Smooth muscle cell (in vitro differentiated cells): Measurements from ENCODE around the gene SLC16A13. TPM values are rescaled to one million over a fixed set of nuclear protein-coding genes. Genes with fewer than 3 reads are reported as not detected.

Experiments used
- DNase-seq: peaks from one replicate; lab custom pipeline; 2025; ENCODE audit not compliant: unreplicated experiment; lab: John Stamatoyannopoulos, UW
- H2AFZ ChIP-seq: fragments of 200-600 bp; sonication (generic); 2 replicates; pipeline ENCODE4 v1.6.0; 2016; ENCODE audit warnings: antibody characterized with exemption, low read depth, mild to moderate bottlenecking
- H3F3A ChIP-seq: fragments of 200-600 bp; sonication (generic); 2 replicates; pipeline ENCODE4 v1.6.0; 2017; ENCODE audit warnings: antibody characterized with exemption, low read depth
- H3K27ac ChIP-seq: fragments of 200-600 bp; sonication (generic); 2 replicates; pipeline ENCODE4 v1.5.1; 2016; ENCODE audit warnings: low read depth, mild to moderate bottlenecking
- H3K27me3 ChIP-seq: fragments of 200-600 bp; sonication (generic); 2 replicates; pipeline ENCODE4 v1.6.1; 2016; ENCODE audit warnings: low read depth, mild to moderate bottlenecking
- H3K36me3 ChIP-seq: fragments of 200-600 bp; sonication (generic); 2 replicates; pipeline ENCODE4 v1.5.1; 2016; ENCODE audit warnings: low read depth
- H3K4me1 ChIP-seq: fragments of 200-600 bp; sonication (generic); 2 replicates; pipeline ENCODE4 v1.5.1; 2016; ENCODE audit warnings: low read depth
- H3K4me2 ChIP-seq: fragments of 200-600 bp; sonication (generic); 2 replicates; pipeline ENCODE4 v1.6.0; 2016; ENCODE audit warnings: mild to moderate bottlenecking
- H3K4me3 ChIP-seq: fragments of 200-600 bp; sonication (generic); 2 replicates; pipeline ENCODE4 v1.5.1; 2016; ENCODE audit warnings: mild to moderate bottlenecking
- H3K79me2 ChIP-seq: fragments of 200-600 bp; sonication (generic); 2 replicates; pipeline ENCODE4 v1.6.0; 2016; ENCODE audit warnings: low read depth, mild to moderate bottlenecking
- H3K9ac ChIP-seq: fragments of 200-600 bp; sonication (generic); 2 replicates; pipeline ENCODE4 v1.6.0; 2016; ENCODE audit warnings: low read depth
- H3K9me3 ChIP-seq: fragments of 200-600 bp; sonication (generic); replicated peaks from 2 replicates; pipeline ENCODE4 v1.5.1; 2016; ENCODE audit warnings: low read depth
- H4K20me1 ChIP-seq: fragments of 200-600 bp; sonication (generic); 2 replicates; pipeline ENCODE4 v1.6.0; 2016; ENCODE audit warnings: low read depth
- CTCF ChIP-seq: fragments of 200-600 bp; sonication (generic); IDR thresholded peaks from 2 replicates; pipeline ENCODE4 v1.5.1; 2017; ENCODE audit warnings: borderline replicate concordance, mild to moderate bottlenecking, antibody characterized with exemption; ENCODE audit not compliant: insufficient read depth, poor library complexity, severe bottlenecking
- WGBS: methylation state at CpG from one replicate; pipeline ENCODE4 v1.1.7; 2016; ENCODE audit warnings: low lambda C conversion rate; 5-methylcytosine and 5-hydroxymethylcytosine counted together
- polyA plus RNA-seq: library from polyadenylated mRNA; unstranded; fragments of >200 nt; fragmentation: Nextera tagmentation; extraction: Ambion mirVana; gene quantifications from 2 replicates; pipeline ENCODE4 v1.2.1, GENCODE V29; 2016
- total RNA-seq: library from RNA; depleted of rRNA; stranded (reverse); fragments of >200 nt; gene quantifications from 2 replicates; pipeline ENCODE4 v1.2.3, GENCODE V29; 2014

The SLC16A13 gene
- total and polyA plus RNA-seq, 2 experiments from 2014 or later: 2.0 to 3.5 TPM

DNA sequence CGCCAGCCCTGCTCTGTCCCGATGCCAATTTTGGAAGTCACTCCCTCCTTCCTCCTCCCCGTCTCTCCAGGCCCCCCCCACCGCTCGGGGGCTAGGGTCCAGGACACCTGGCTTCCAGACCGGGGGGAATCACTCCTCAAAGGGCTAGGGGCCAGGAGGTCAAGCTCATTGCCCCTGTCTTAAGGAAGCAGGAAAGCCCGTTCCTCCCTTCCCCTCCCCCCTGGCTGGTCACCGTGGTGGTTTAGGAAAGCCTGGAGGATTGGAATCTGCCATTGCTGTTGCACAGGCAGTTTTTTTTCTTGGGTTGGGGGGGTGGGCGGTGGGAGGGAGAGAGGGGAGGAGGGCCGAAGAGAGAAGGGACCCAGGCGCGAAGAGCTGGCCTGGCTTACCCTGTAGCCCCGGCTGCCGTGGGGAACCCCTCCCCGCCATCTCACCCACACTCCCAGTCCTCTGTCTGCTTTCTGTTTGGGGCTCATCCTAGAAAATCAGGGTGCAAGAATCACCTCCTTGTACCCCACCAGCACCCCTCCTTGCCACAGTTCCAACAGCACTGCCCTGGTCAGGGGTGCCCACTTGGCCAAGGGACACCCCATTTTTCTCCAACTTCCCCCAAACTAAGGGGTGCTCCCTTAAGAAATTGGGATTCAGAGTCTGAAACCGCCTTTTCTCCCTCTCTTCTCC, 15.8 kb upstream of the SLC16A13 start:
- Histone ChIP-seq H3K4me1 (peaks cover 14% of the 10 kb centered on the region), H3K4me3 (peak overlapping the region; percentile 51), H3F3A (peaks cover 15% of the 10 kb centered on the region), H3K36me3 (no peaks in the 10 kb centered on the region), H3K27ac (peak overlapping the region; percentile 38), H2AFZ (peak overlapping the region; percentile 98), H4K20me1 (no peaks in the 10 kb centered on the region), H3K9ac (peak overlapping the region; percentile 85), H3K79me2 (no peaks in the 10 kb centered on the region), H3K9me3 (no peaks in the 10 kb centered on the region), H3K4me2 (peak overlapping the region; percentile 95), H3K27me3 (peaks cover 15% of the 10 kb centered on the region)
- 26% methylated on average over 9 of the region's 16 CpGs for WGBS
- no peak for TF ChIP-seq CTCF
- DNase-seq: no peak

DNA sequence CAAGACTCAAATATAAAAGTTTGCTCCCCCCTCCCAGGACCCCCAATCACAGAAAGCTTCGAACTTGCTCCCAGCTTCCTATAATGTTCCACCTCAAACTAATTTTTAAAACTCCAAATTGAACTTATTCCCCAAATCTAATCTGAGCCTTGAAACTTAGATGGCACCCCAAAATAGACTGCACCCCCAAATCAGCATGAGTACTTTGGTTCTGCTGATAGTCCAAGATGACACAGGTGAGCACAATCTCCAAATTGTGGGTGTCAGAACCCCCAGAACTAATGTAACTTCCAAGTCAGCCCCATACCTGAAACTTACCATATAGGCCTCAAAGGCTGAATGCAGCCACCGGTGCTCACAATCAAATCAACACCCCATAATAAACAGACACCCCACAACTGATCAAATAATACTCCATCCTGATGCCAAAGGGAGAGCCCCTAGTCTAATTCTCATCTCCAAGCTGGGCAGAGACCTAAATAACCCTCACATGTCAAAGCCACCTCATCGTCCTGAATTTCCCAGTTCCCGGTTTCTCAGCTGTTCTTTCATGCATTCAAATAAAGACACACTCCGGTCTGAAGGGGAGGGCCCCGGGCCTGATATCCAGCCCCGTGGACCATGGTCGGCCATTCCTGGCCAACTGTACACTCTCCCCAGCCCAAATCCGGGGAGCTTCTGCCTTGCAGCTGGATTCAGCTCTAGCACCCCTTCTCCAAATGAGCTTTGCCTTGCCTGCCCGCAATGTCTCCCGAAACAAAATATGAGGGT, 14.7 kb upstream of the SLC16A13 start:
- Histone ChIP-seq H3K4me2 (peak overlapping the region; percentile 86), H3K9me3 (no peaks in the 10 kb centered on the region), H2AFZ (peak overlapping the region; percentile 80), H3K9ac (no peak overlapping the region), H3K79me2 (no peaks in the 10 kb centered on the region), H3F3A (peaks cover 4% of the 10 kb centered on the region), H3K4me3 (no peak overlapping the region), H3K36me3 (no peaks in the 10 kb centered on the region), H3K27me3 (peaks cover 15% of the 10 kb centered on the region), H3K27ac (no peak overlapping the region), H3K4me1 (peaks cover 7% of the 10 kb centered on the region), H4K20me1 (no peaks in the 10 kb centered on the region)
- 85% methylated on average over 11 of the region's 11 CpGs for WGBS
- no peak for DNase-seq
- no peak for TF ChIP-seq CTCF

DNA sequence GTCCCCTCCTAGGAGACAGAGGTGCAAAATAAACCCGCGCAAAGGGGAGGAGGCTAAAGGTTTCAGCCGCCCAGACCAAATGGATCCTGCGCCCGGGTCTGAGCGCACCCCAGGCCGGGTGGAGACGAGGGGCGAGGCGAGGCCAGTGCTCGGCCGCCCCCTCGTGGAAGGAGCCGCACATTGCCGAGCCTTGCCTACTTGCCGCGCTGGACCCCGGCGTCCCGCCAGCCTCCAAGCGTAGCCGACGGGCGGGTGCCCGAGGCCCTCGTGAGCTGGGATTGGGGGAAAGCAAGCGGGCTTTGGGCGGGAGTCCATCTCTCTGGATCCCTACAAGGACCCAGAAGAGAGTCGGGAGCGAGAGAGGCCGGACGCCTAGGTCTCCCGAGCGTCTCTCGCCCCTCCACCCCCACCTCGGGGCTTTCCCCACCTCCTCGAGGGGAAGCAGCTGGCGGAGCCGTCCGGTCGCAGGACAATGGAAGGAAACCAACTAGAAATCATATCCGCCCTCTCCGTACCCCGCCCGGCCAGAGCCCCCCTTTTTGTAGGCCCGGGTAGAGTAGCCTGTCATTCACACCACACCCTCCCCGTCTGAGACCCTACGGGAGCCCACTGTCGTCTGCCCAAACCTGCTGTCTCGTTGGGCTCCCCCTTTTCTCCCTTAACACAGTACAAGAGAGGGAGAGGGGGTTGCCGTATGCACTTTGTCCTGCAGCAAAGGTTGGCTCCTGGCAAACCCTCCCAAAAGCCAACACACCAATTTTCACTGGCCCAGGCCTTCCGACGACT, 13.6 kb upstream of the SLC16A13 start:
- WGBS: 12% methylated on average over 48 of the region's 53 CpGs
- H3K9ac ChIP-seq: peak overlapping the region; percentile 8
- peak; percentile 48 for DNase-seq
- H3F3A ChIP-seq: peaks cover 4% of the 10 kb centered on the region
- no peaks in the 10 kb centered on the region for H4K20me1 ChIP-seq
- peak overlapping the region; percentile 86 for H3K4me2 ChIP-seq
- H3K79me2 ChIP-seq: no peaks in the 10 kb centered on the region
- TF ChIP-seq CTCF: peak; percentile 90
- no peak overlapping the region for H3K27ac ChIP-seq
- peaks cover 7% of the 10 kb centered on the region for H3K4me1 ChIP-seq
- H3K27me3 ChIP-seq: peaks cover 15% of the 10 kb centered on the region
- H3K36me3 ChIP-seq: no peaks in the 10 kb centered on the region
- H3K4me3 ChIP-seq: peak overlapping the region; percentile 30
- no peaks in the 10 kb centered on the region for H3K9me3 ChIP-seq
- H2AFZ ChIP-seq: peak overlapping the region; percentile 80
